KMS-11 (cell line): Measurements from ENCODE around the gene OR8G5.

Experiments
- H2AFZ ChIP-seq: fragments of 200-600 bp; sonication (generic); 2 replicates; pipeline ENCODE4 v1.6.1; 2016; ENCODE audit warnings: antibody characterized with exemption, mixed run types, low read depth
- H3K27ac ChIP-seq: fragments of 200-600 bp; sonication (generic); 2 replicates; pipeline ENCODE4 v1.6.1; 2016; ENCODE audit warnings: mild to moderate bottlenecking, mixed run types
- H3K27me3 ChIP-seq: fragments of 200-600 bp; sonication (generic); 2 replicates; pipeline ENCODE4 v1.6.1; 2017; ENCODE audit warnings: mild to moderate bottlenecking, low read depth, mixed run types, moderate library complexity; ENCODE audit not compliant: insufficient read depth
- H3K36me3 ChIP-seq: fragments of 200-600 bp; sonication (generic); 2 replicates; pipeline ENCODE4 v1.6.1; 2017; ENCODE audit warnings: mild to moderate bottlenecking, mixed run types; ENCODE audit not compliant: insufficient read depth
- H3K4me1 ChIP-seq: fragments of 200-600 bp; sonication (generic); 2 replicates; pipeline ENCODE4 v1.6.1; 2016; ENCODE audit warnings: mild to moderate bottlenecking, low read depth, mixed run types; ENCODE audit not compliant: poor library complexity, severe bottlenecking
- H3K4me2 ChIP-seq: fragments of 200-600 bp; sonication (generic); 2 replicates; pipeline ENCODE4 v1.7.0; 2016; ENCODE audit warnings: mild to moderate bottlenecking, mixed run types
- H3K4me3 ChIP-seq: fragments of 200-600 bp; sonication (generic); IDR thresholded peaks from 2 replicates; pipeline ENCODE4 v1.6.1; 2017; ENCODE audit warnings: low read depth, low read length, mixed read lengths; ENCODE audit not compliant: insufficient read depth
- H3K79me2 ChIP-seq: fragments of 200-600 bp; sonication (generic); 2 replicates; pipeline ENCODE4 v1.6.1; 2016; ENCODE audit warnings: low read depth, mixed run types; ENCODE audit not compliant: insufficient read depth
- H3K9ac ChIP-seq: fragments of 200-600 bp; sonication (generic); 2 replicates; pipeline ENCODE4 v1.6.1; 2016; ENCODE audit warnings: mild to moderate bottlenecking, mixed run types
- H4K20me1 ChIP-seq: fragments of 200-600 bp; sonication (generic); 2 replicates; pipeline ENCODE4 v1.6.1; 2016; ENCODE audit warnings: mild to moderate bottlenecking, mixed run types; ENCODE audit not compliant: insufficient read depth
- TF ChIP-seq, protein P1 (sequence below): fragments of 200-600 bp; sonication (generic); conservative IDR thresholded peaks from 2 replicates; pipeline ENCODE4 v1.6.1; 2017; ENCODE audit warnings: low read depth, mild to moderate bottlenecking, antibody characterized with exemption, low read length, moderate library complexity, mixed read lengths

OR8G5 gene

DNA sequence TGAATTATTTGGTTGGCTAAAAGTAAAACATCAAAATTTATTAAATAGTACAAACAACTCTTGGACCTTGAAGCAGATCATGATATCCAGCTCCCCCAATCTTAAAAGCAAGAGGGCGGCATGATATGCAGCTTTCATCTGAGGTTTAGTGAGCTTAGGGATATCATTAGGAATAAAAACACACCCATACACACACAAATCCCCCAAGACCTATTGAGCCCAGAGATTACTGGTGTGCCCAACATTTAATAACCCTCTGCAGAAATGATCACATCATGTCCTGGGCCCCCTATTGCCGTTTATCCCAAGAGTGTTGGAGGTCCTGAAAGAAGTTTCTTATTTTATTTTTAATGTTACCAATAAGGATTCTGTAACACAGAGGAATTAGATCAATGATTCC lies 57.7 kb downstream of the OR8G5 start, which contains the start of gene OR8D1:
Gene OR8D1 (minus strand): TSS at position 101 of the 400 bp plus-strand sequence. CDS start 3,183 bp downstream, outside the sequence.
- Histone ChIP-seq H3K4me2 (no peak within 1 kb of the TSS), H3K4me3 (no peak within 1 kb of the TSS), H3K79me2 (no peaks in the 10 kb centered on the region), H3K4me1 (no peaks in the 10 kb centered on the region), H3K36me3 (no peaks in the 10 kb centered on the region), H4K20me1 (no peaks in the 10 kb centered on the region), H3K27me3 (no peaks in the 10 kb centered on the region), H3K9ac (no peak within 1 kb of the TSS), H2AFZ (no peak within 1 kb of the TSS), H3K27ac (no peak within 1 kb of the TSS)
- TF ChIP-seq, protein P1, sequence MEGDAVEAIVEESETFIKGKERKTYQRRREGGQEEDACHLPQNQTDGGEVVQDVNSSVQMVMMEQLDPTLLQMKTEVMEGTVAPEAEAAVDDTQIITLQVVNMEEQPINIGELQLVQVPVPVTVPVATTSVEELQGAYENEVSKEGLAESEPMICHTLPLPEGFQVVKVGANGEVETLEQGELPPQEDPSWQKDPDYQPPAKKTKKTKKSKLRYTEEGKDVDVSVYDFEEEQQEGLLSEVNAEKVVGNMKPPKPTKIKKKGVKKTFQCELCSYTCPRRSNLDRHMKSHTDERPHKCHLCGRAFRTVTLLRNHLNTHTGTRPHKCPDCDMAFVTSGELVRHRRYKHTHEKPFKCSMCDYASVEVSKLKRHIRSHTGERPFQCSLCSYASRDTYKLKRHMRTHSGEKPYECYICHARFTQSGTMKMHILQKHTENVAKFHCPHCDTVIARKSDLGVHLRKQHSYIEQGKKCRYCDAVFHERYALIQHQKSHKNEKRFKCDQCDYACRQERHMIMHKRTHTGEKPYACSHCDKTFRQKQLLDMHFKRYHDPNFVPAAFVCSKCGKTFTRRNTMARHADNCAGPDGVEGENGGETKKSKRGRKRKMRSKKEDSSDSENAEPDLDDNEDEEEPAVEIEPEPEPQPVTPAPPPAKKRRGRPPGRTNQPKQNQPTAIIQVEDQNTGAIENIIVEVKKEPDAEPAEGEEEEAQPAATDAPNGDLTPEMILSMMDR = no peak

DNA sequence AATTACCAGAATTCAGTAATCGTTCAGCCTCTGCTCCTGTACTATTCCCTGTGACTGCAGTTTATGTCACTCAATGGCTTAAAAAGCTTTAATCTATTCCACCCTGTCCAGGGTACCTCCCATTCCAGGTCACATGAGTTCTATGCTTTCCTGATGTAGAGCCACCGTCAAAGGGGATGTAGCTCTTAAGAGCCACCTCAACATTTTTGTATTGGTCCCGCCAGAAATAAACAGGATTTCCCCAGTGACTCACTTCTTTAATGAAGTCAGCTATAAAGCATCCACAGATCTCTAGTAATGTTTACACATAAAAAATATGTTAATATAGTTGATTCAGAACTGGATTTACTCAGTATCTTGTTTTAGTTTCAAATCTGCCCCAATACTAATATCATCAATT lies 58.9 kb downstream of the OR8G5 start:
- Histone ChIP-seq H3K4me3 (no peak overlapping the region), H3K27me3 (no peaks in the 10 kb centered on the region), H4K20me1 (no peaks in the 10 kb centered on the region), H3K79me2 (no peaks in the 10 kb centered on the region), H3K9ac (no peak overlapping the region), H3K4me2 (no peak overlapping the region), H3K4me1 (no peaks in the 10 kb centered on the region), H2AFZ (no peak overlapping the region), H3K36me3 (no peaks in the 10 kb centered on the region), H3K27ac (no peak overlapping the region)
- TF ChIP-seq, protein P1 = no peak
